SIG-M5 treated with dmso at 0.1 percent for 504 hours (cell line): ENCODE results near the gene SOCS3.
"Not testable (repeated sequence)": the region's sequence is repeated elsewhere in the genome, so short reads cannot be mapped to it uniquely, and the experiment has no call there.

ENCODE experiments used
- DNase-seq: peaks from one replicate; lab custom pipeline; 2025; ENCODE audit not compliant: unreplicated experiment; lab: John Stamatoyannopoulos, UW

SOCS3 gene

DNA sequence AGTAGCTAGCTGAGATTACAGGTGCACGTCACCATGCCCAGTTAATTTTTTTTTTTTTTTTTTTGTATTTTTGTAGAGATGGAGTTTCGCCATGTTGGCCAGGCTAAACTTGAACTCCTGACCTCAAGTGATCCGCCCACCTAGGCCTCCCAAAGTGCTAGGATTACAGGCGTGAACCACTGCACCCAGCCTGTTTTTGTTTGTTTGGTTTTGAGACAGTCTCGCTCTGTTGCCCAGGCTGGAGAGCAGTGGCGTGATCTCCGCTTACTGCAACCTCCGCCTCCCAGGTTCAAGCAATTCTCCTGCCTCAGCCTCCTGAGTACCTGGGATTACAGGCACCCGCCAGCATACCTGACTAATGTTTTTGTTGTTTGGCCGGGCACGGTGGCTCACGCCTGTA is 28.5 kb downstream of the SOCS3 start:
- not testable (repeated sequence) for DNase-seq

DNA sequence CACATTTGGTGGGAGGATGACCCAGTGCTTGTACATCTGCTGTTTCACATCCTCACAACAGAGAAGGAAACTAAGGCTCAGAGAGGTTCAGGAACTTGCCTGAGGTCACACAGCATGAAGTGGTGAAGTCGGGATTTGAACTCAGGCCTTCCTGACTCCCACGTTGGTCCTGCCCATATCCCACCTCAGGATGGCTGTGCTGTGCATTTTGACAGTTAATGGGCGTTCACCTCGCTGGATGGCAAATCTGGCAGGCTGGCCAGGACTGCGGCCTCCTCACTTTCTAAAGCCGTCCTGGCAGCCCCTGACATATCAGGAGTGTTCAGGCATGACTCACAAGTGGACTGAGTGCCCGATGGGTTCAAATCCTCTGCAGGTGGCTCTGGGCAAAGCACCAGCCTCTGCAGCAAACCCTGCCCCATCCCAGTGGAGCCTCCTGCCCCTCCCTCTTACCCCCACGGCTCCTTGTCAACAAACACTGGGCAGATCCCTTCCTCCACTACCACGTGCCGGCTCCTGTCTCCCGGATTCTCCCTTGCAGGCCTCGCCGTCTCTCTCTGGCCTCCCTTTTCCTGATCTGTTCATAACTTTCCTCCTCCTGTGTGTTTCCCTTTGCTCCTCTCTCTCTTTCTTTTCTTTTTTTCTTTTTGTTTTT is 29.2 kb downstream of the SOCS3 start:
- no peak for DNase-seq

DNA sequence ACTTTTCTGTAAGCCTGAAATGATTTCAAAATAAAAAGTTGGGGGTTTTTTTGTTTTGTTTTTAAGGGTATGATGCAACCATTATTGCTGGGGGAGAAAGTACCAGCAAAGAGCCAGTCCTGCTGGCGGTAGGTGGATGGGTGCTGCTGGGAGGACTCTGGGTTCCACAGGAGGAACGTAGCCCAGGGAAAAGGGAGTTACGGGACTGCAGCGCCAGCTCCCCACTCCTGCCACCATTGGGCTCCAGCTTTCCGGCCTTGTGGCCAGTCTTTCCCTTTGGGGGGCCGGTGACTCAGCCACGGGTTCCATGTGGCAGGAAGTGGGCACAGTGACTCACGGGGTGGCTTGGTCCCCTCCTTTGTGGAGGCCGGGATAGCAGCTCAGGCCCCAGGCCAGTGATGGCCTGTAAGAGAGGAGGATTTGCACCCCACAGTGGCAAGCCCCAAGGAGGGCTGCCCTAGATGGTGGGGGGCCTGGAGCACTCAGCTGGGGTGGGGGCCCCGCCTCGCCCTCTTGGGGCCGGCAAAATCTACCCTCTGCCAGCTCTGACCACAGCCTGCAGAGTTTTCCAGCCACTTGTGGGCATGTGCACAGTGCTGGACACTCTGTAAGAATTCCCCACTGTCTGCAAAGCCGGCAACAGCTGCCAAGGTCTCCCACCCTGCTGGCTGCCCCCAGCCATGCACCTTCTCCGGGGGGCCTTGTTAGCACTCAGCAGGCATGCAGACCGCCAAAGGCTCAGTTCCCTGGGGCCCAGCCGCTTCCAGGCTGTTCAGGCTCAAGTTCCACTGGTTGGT is 30.4 kb downstream of the SOCS3 start:
- DNase-seq: peak; percentile 63

DNA sequence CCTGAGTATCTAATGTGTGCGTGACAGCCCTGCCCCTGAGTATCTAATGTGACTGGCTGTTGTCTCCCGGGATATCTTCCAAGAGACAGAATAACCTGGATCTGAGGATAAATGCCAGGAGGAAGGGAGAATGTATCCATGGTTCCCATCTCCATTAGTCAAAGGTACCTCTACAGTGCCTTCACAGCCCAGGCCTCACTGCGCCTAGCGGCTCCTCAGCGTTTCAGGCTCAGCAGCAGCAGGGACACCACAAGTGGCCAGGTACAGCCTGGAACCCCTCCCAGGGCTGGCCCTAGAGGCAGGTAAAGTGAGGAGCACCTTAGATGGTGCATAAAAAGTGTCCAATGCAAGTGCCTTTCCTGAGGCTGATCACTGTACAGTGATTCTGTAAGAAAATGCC is 32.0 kb downstream of the SOCS3 start:
- no peak for DNase-seq

DNA sequence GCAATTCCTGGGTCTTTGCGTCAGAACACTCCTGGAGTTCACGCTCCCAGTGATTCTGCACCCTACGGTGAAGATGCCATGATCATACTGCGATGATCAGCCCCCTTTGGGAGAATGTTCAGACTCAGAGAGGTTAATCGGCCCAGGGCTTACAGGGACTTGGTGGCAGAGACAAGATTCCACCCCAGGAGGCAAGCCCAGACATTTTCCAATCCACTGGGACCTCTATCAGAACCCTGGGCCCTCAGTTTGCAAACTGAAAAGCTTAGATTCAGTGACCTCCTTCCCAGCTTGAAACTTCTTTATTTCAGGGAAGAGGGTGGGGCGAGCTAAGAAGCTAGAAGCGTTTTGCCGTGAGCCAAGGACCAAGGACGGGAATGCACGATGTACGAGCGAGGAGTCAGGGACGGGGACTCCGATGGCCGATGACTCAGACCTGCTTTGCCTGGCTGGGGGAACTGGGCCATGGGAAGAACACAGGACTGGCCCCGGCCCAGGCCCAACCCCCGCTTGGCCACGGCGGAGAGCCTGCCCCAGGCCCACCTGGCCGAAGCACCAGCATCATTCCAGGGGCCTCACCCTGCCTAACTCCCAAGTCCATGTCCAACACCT is 34.7 kb downstream of the SOCS3 start:
- no peak for DNase-seq

DNA sequence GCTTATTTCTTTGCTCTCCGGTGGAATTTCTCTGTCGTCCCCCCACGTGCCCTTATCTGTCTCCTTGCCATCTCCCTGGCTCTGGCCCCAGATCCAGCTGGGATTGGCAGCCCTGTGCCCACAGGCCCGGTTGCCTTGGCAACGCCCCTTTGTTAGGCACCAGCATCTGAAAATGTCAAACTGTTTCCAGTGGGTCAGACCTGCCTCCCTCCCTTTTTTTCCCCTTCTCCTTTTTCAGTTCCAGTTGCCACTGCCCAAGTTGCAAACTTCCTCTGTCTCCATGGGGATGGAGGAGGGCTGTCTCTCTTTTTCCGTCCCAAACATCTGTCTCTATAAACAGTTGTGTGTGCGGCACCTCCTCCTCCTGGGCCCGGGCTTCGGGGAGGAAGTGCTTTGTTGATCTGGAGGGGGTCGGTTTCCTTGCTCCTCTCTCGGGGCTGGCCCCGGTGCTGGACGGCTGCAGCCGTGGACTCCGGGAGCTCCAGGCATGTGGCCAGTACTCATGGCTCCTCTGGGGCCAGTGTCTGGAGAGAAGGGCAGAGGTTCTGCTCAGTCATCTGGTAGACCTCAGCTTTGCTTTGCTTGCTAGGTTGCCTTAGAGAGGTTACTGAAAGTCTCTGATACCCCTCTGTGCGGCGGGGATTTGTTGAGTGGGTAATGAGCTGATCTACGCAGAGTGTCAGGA is 35.3 kb downstream of the SOCS3 start:
- DNase-seq: peak; percentile 73

DNA sequence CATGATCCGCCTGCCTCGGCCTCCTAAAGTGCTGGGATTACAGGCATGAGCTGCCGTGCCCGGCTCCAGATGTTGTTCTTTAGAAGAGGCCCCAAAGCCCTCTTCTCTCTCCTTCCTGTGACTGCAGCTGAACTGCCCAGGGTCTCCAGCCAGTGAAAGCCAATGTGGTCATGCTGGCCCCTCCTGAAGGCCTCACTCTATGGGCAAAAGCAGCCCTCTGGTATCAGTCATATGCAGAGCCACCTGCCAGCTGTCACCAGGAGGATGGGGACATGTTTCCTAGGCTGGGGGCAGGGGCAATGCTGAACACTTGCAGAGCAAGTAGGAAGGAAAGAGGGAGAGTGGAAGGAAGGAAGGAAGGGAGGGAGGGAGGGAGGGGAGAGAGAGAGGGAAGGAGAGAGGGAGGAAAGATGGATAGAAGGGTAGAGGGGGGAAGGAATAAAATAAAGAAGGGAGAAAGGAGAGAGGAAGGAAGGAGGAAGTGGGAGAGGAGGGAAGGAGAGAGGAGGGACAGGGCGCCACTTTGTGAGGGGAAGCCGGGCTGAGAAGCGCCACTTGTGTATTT is 36.0 kb downstream of the SOCS3 start:
- no peak for DNase-seq

DNA sequence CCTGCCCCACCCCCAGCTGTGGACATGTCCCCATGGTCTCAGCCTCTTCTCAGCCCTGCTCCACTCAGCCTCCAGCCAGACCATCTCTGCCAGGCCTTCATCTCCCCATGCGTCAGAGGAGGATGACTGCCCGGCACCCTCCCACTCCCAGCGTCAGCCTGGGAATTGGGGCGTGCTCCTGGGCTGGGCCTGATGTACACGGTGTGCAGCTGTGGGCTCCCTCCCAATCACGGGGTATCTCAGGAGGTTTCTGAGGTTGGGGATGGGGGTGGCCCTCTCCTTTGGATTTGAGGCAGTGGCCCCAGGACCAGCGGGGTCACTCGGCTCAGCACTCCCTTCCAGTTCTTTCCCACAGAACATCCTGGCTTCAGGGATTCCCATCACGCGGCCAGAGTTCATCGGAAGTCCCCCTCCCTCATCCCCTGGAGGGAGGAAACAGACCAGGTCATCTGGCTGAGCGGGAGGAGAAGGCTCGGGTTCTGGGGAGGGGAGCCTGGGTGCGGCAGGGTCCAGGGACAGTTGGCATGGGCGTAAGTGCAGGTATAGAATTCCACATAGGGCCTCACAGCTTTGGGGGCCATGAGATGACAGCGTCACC is 36.9 kb downstream of the SOCS3 start:
- DNase-seq: no peak

DNA sequence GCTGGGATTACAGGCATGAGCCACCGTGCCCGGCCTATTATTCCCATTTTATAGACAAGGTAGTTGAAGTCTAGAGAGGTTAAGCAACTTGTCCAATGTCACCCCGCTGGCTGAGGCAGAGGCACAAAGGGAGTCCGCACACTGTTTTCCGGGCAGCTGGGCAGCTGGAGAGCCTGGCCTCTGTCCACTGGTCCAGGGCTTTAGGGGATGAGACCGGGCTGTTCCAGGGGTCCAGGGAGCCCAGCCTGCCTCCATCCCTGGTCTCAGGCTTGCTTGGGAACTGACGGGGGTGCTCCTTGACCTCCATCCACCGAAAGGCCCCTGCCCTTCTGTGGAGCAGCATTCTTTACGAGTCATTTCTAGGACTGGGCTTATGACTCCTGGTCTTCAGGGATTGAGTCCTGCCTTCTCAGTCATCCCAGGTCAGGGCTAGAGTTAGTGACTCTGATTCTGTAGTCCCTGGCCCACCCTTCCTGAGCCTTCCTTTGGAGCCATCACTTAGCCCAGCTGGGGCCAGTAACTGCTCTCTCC is 37.5 kb downstream of the SOCS3 start:
- DNase-seq: no peak

DNA sequence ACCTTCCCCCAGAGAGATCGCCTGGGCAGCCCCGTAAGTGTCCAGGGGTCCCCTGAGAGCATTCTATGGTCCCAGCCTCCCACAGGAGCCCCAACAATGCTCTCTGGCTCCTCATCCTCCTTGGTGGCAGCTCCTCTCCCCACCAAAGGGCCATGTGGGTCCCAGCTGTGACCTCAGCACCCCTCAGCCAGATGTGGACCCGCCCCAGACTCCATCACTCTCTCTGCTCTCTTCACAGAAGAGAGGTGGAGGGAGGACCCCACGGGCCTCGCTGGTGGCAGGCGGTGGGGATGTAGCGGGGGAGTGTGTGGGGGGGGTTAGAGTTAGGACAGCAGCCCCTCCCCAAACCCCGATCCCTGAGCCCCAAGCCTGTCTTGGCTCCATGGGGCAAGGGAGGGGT is 41.0 kb downstream of the SOCS3 start:
- DNase-seq: no peak

DNA sequence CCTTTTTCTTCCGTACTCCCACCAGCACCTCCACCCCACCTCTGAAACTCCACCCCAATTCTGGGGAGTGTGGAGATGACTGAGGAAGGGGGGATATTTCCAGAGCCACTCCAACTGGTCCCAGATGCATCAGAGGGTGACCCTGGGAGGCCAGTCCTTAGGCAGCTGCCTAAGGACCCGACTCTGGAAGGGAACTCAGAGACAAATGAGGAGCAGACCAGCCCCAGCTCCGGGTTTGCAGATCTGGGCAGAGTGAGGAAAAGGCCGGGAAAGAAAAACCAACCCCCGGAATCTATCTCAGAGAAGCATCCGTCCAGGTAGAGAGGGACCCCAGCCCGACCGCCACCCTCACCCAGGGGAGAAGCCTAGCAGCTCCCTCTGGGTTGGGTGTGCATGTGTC is 41.5 kb downstream of the SOCS3 start:
- DNase-seq: no peak

DNA sequence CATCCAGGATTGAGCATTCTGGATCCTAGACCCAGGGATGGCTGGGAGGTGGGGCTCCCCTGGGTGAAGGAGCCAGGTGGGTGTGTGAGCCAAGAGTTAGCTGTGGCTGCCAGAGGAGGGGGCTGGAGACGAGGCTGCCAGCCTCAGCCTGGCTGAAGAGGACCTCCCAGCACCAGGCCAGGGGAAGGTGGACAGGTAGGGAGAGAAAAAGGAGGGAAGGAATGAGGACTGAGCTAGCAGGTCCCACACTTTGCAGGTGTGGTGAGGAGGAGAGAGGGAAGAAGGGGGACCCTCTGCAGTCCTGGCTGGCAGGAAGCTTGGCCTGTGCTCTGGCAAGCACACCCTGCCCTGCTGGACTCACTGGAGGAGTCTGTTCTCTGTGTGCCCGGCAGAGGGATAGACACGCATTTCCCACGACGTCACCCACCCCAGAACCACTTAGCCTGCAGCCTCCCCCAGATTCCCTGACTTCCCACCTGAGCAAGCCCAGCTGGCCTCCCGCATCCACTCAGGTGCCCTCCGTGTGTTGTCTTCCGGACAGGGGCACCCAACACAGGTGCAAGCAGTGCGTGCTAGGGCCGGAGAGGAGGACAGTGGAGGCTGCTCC is 42.0 kb downstream of the SOCS3 start:
- DNase-seq: no peak

DNA sequence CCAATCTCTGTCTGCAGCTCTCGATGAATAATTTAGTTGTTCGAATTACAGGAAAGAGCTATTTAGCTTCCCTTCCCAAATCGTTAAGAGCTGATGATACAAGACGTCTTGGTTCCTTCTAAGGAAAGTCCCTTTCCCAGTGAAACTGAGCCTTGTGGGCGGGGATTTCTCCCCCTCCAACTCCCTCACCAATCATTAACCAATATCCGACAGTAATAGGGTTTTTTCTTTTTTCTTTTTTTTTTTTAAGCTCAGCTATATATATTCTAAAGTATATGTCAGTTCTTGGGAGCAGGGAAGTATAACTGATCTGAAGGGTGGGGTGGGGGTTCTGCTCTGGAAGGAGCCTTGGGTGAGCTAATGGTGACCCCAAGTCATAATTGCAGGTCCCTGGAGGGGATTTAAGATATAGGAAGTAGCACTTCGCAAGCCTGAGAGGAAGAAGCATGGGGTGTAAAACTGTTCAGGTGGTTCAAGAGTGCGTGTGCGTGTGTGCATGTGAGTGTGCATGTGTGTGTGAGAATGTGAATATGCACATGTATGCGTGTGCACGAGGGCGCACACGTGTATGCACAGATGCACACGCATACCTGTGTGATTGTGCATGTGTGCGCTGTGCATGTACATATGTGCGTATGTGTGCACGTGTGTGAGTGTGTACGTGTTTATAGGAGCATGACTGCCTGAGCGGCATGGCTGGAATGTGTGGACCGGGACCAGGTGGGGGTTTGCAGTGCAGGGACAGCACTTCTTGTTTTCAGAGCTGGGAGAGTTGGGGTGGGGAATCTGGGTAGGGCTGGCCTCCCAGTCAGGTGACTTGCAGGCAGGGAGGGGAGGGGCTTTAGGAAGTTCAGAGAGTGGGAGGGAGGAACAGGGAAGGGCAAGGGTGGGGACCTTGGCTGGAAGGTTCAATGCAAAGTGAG is 42.7 kb downstream of the SOCS3 start:
- no peak for DNase-seq

DNA sequence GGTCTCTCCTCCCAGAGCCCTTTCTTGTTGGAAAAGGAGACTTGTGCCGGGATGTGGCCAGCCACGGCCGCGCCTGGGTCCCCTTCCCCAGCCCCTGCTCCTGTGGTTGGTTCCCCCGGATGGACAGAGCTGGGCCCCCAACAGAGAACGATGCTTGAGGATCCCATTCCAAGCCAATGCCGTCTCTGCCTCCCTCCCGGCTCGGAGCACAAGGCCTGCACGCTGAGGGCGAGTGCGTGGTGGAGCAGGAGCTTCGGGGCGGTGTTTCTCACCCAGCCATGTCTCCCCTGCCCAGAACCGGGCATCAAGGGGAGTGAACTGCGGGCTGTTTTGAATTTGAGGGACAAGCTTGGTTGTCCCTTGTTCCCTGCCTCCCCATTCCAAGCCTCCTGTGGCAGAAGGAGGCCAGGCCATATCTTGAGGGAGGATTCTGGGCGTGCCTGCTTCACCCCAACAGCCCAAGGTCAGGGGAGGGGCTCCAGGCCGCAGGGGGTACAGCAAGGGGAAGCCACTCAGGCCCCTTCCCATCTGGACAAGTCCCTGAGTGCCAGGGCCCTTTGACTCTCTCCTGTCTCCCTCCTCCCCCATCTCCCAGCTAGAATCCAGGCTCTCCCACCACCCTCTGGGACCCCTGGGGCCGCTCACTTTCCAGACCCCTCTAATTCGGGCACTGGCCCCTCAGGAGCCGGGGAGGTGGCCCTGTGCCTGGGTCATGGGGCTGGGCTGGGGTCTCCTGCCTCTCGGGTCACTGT is 43.6 kb downstream of the SOCS3 start:
- no peak for DNase-seq

DNA sequence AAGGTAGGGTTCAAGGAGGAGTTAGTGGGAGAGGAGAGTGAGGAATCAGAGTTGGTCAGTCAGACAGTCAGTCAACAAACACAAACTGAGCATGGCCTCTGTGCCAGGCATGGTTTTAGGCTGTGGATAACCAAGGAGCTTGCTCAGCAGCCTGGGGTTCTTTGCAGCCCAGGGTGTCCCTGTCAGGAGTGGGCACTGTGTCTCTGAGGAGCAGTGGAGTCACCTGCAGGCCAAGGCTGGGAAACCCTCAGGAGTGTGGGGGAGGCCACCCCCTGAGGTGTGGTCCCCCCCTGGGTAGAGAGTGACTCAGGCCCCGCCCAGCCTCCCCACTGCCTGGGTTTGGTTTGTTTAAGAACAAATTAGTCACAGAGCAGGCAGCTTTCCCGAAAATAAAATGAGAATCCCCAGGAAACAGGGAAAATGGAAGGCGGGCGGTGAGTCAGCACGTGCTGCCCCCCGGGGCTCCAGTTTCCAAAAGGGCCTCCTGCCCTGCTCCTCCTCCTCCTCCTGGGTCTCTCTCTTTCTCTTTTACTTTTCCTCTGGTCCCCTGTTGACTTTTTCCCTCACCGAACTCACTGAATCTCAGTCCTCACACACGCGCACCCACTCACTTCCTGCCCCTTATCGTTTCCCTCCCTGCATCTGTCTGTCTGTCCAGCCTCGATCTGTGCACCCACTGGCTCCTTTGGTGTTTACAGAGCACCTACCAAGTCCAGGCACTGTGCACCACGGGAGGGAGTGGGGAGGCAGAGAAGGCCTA is 44.3 kb downstream of the SOCS3 start:
- no peak for DNase-seq

DNA sequence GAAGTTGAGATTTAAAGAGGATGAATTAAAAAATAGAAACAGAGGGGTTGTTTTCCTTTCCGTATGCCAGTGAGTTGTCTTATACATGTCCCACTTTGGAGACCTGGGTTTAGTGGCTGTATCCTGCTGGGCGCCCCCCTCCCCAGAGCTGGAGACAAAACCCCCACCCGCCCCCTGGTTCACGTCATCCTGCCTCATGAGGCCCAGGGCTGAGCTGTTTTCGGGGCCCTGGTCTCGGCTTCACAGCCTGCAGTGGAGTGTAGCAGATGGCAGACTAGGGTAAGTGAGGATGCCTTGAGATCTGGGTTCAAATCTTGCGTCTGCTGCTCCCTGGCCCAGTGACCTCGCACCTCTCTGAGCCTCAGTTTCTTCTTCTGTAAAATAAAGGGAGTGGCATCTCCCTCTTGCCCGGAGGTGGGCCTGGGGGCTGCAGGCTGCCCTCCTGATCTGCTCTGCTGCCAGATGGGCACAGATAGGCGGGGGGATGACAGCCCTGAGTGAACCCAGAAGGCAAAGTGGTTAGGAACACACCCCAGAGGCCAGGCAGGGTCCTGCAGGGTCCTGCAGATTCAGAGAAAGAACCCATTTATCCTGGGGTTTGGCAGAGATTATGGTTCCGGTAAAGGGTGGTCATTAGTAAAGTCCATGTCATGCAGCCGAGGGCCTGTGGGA is 45.1 kb downstream of the SOCS3 start:
- no peak for DNase-seq
